Neural cell (in vitro differentiated cells): ENCODE measurements around the gene FCN1. TPM values are rescaled to one million over a fixed set of nuclear protein-coding genes. Genes with fewer than 3 reads are reported as not detected.

Experiments
- H2AFZ ChIP-seq: fragments of 200-600, 300-800 bp; sonication (generic), shearing (Covaris generic); 2 replicates; pipeline ENCODE4 v1.6.0; 2014; ENCODE audit warnings: low read depth, mild to moderate bottlenecking, antibody characterized with exemption, low read length, moderate library complexity
- H3F3A ChIP-seq: fragments of 200-600 bp; shearing (Covaris generic); 2 replicates; pipeline ENCODE4 v1.6.1; 2016; ENCODE audit warnings: mild to moderate bottlenecking, moderate library complexity, mixed read lengths, antibody characterized with exemption, low read length; ENCODE audit not compliant: insufficient read depth, poor library complexity, severe bottlenecking
- H3K27ac ChIP-seq: fragments of 200-600, 300-800 bp; sonication (generic), shearing (Covaris generic); 2 replicates; pipeline ENCODE4 v1.5.1; 2014; ENCODE audit warnings: mild to moderate bottlenecking, low read length, moderate library complexity
- H3K27me3 ChIP-seq: fragments of 300-800, 200-600 bp; sonication (generic), shearing (Covaris generic); 2 replicates; pipeline ENCODE4 v1.6.0; 2014; ENCODE audit warnings: mild to moderate bottlenecking, low read depth, low read length, moderate library complexity; ENCODE audit not compliant: insufficient read depth
- H3K36me3 ChIP-seq: fragments of 300-800, 200-600 bp; sonication (generic), shearing (Covaris generic); 2 replicates; pipeline ENCODE4 v1.5.1; 2014; ENCODE audit warnings: mild to moderate bottlenecking, antibody characterized with exemption, low read length, moderate library complexity; ENCODE audit not compliant: insufficient read depth
- H3K4me2 ChIP-seq: fragments of 300-800, 200-600 bp; sonication (generic), shearing (Covaris generic); 2 replicates; pipeline ENCODE4 v1.6.0; 2014; ENCODE audit warnings: mild to moderate bottlenecking, low read length
- H3K4me3 ChIP-seq: fragments of 300-800, 200-600 bp; sonication (generic), shearing (Covaris generic); 2 replicates; pipeline ENCODE4 v1.5.1; 2014; ENCODE audit warnings: mild to moderate bottlenecking, low read length, moderate library complexity
- H3K79me2 ChIP-seq: fragments of 200-600 bp; shearing (Covaris generic); replicated peaks from 2 replicates; pipeline ENCODE4 v1.6.0; 2014; ENCODE audit warnings: mild to moderate bottlenecking, low read length, moderate library complexity; ENCODE audit not compliant: insufficient read depth
- H3K9ac ChIP-seq: fragments of 300-800, 200-600 bp; sonication (generic), shearing (Covaris generic); 2 replicates; pipeline ENCODE4 v1.6.1; 2016; ENCODE audit warnings: mild to moderate bottlenecking, low read length, mixed read lengths
- H3K9me2 ChIP-seq: fragments of 200-600 bp; shearing (Covaris generic); 2 replicates; pipeline ENCODE4 v1.6.1; 2016; ENCODE audit warnings: mild to moderate bottlenecking, low read length, mixed read lengths; ENCODE audit not compliant: insufficient read depth
- H3K9me3 ChIP-seq: fragments of 200-600, 300-800 bp; sonication (generic), shearing (Covaris generic); 2 replicates; pipeline ENCODE4 v1.6.1; 2016; ENCODE audit warnings: mild to moderate bottlenecking, mixed run types, low read length, moderate library complexity, mixed read lengths
- H4K20me1 ChIP-seq: fragments of 200-600 bp; shearing (Covaris generic); 2 replicates; pipeline ENCODE4 v1.6.1; 2016; ENCODE audit warnings: mild to moderate bottlenecking, mixed run types; ENCODE audit not compliant: insufficient read depth
- CTCF ChIP-seq: fragments of 450-650 bp; IDR thresholded peaks from 2 replicates; pipeline ENCODE4 v1.5.1; 2014; ENCODE audit warnings: antibody characterized with exemption, mild to moderate bottlenecking, moderate library complexity; ENCODE audit not compliant: poor library complexity, severe bottlenecking
- EP300 ChIP-seq: fragments of 450-650 bp; conservative IDR thresholded peaks from 2 replicates; pipeline ENCODE4 v1.6.1; 2014; ENCODE audit warnings: antibody characterized with exemption, mild to moderate bottlenecking, moderate library complexity; ENCODE audit not compliant: poor library complexity, severe bottlenecking
- EZH2 ChIP-seq: fragments of 200-600, 300-800 bp; shearing (Covaris generic), sonication (generic); IDR thresholded peaks from 2 replicates; pipeline ENCODE4 v1.6.1; 2014; ENCODE audit warnings: antibody characterized with exemption, low read length, borderline replicate concordance, mild to moderate bottlenecking; ENCODE audit not compliant: insufficient read depth, poor library complexity, severe bottlenecking
- MXI1 ChIP-seq: fragments of 450-650 bp; conservative IDR thresholded peaks from 2 replicates; pipeline ENCODE4 v1.6.1; 2014; ENCODE audit warnings: antibody characterized with exemption, mild to moderate bottlenecking; ENCODE audit not compliant: poor library complexity, severe bottlenecking
- POLR2AphosphoS5 ChIP-seq: IDR thresholded peaks from 2 replicates; pipeline ENCODE4 v1.6.1; 2012
- RAD21 ChIP-seq: fragments of 450-650 bp; conservative IDR thresholded peaks from 2 replicates; pipeline ENCODE4 v1.6.1; 2014; ENCODE audit warnings: antibody characterized with exemption, mild to moderate bottlenecking, moderate library complexity
- REST ChIP-seq: IDR thresholded peaks from 2 replicates; pipeline ENCODE4 v1.6.1; 2012; ENCODE audit warnings: borderline replicate concordance
- SMC3 ChIP-seq: fragments of 450-650 bp; conservative IDR thresholded peaks from 2 replicates; pipeline ENCODE4 v1.6.1; 2014; ENCODE audit warnings: antibody characterized with exemption, mild to moderate bottlenecking, moderate library complexity; ENCODE audit not compliant: poor library complexity
- TAF1 ChIP-seq: IDR thresholded peaks from 2 replicates; pipeline ENCODE4 v1.6.1; 2012; ENCODE audit warnings: low read depth
- polyA plus RNA-seq: library from polyadenylated mRNA; depleted of rRNA; stranded (reverse); fragments of >200 nt; gene quantifications from 2 replicates; pipeline ENCODE4 v1.2.3, GENCODE V29; 2014

The FCN1 gene
- polyA plus RNA-seq, 1 donor from 2014 or later, result not detected

- Histone ChIP-seq H3K4me3 (no peak overlapping the region), H3K27me3 (no peaks in the 10 kb centered on the region), H3K4me2 (no peak overlapping the region), H3K9ac (no peak overlapping the region), H3K27ac (no peak overlapping the region), H4K20me1 (no peaks in the 10 kb centered on the region), H2AFZ (no peak overlapping the region), H3K79me2 (no peaks in the 10 kb centered on the region), H3F3A (no peaks in the 10 kb centered on the region), H3K9me3 (no peaks in the 10 kb centered on the region), H3K36me3 (no peaks in the 10 kb centered on the region), H3K9me2 (no peaks in the 10 kb centered on the region)
- TF ChIP-seq SMC3 (no peak), TAF1 (no peak), EZH2 (no peak), CTCF (no peak), RAD21 (no peak), MXI1 (no peak), POLR2AphosphoS5 (no peak), EP300 (no peak), REST (no peak)
These were observed 54.3 kb downstream of the FCN1 start for GRCh38 chr9:134863306-134863902.

- Histone ChIP-seq H3K9me3 (no peaks in the 10 kb centered on the region), H3K79me2 (no peaks in the 10 kb centered on the region), H3K9me2 (no peaks in the 10 kb centered on the region), H3K4me2 (no peak overlapping the region), H3K4me3 (no peak overlapping the region), H4K20me1 (no peaks in the 10 kb centered on the region), H2AFZ (no peak overlapping the region), H3K36me3 (no peaks in the 10 kb centered on the region), H3K27me3 (no peaks in the 10 kb centered on the region), H3F3A (no peaks in the 10 kb centered on the region), H3K9ac (no peak overlapping the region), H3K27ac (no peak overlapping the region)
- no peak for TF ChIP-seq REST
- no peak for TF ChIP-seq EP300
- no peak for TF ChIP-seq EZH2
- no peak for TF ChIP-seq MXI1
These were observed 55.9 kb downstream of the FCN1 start for GRCh38 chr9:134861595-134862334.
